ENCODE data around the gene FGF9.

The FGF9 gene

GRCh38 chr13:21710163-21710562 lies 39.3 kb downstream of the FGF9 start:
- no peak for DNase-seq (ENCODE audit: low spot score)

GRCh38 chr13:21717817-21718216 lies 46.9 kb downstream of the FGF9 start:
- no peak for DNase-seq (ENCODE audit: low spot score)

- no peak for DNase-seq (ENCODE audit: low spot score)
Measured at GRCh38 chr13:21719463-21719862, 48.6 kb downstream of the FGF9 start.

- no peak for DNase-seq (ENCODE audit: low spot score)
Measured at GRCh38 chr13:21723807-21724505, 53.1 kb downstream of the FGF9 start.

- DNase-seq (ENCODE audit: low spot score), result no peak
Measured at GRCh38 chr13:21730186-21730880, 59.5 kb downstream of the FGF9 start.

- no peak for DNase-seq (ENCODE audit: low spot score)
Measured at GRCh38 chr13:21733475-21734263, 62.8 kb downstream of the FGF9 start.

GRCh38 chr13:21734961-21735360 lies 64.1 kb downstream of the FGF9 start:
- no peak for DNase-seq (ENCODE audit: low spot score)

- no peak for DNase-seq (ENCODE audit: low spot score)
Measured at GRCh38 chr13:21735701-21736401, 65.0 kb downstream of the FGF9 start.

GRCh38 chr13:21736926-21737325 lies 66.1 kb downstream of the FGF9 start:
- DNase-seq (ENCODE audit: low spot score), result no peak

- DNase-seq (ENCODE audit: low spot score), result no peak
Measured at GRCh38 chr13:21738630-21739029, 67.8 kb downstream of the FGF9 start.

- DNase-seq (ENCODE audit: low spot score), result no peak
Measured at GRCh38 chr13:21739771-21740170, 68.9 kb downstream of the FGF9 start.

GRCh38 chr13:21741396-21741979 lies 70.6 kb downstream of the FGF9 start:
- no peak for DNase-seq (ENCODE audit: low spot score)

- no peak for DNase-seq (ENCODE audit: low spot score)
Measured at GRCh38 chr13:21742096-21742495, 71.2 kb downstream of the FGF9 start.

- DNase-seq (ENCODE audit: low spot score), result no peak
Measured at GRCh38 chr13:21744149-21744548, 73.3 kb downstream of the FGF9 start.

GRCh38 chr13:21745307-21745706 lies 74.4 kb downstream of the FGF9 start:
- DNase-seq (ENCODE audit: low spot score), result no peak

GRCh38 chr13:21747456-21747855 lies 76.6 kb downstream of the FGF9 start:
- no peak for DNase-seq (ENCODE audit: low spot score)

GRCh38 chr13:21748166-21748565 lies 77.3 kb downstream of the FGF9 start:
- DNase-seq (ENCODE audit: low spot score), result no peak

GRCh38 chr13:21749410-21749809 lies 78.5 kb downstream of the FGF9 start:
- no peak for DNase-seq (ENCODE audit: low spot score)

- DNase-seq (ENCODE audit: low spot score), result no peak
Measured at GRCh38 chr13:21752501-21752900, 81.6 kb downstream of the FGF9 start.

GRCh38 chr13:21753117-21753729 lies 82.3 kb downstream of the FGF9 start:
- no peak for DNase-seq (ENCODE audit: low spot score)
